ENCODE results near the gene UBE2D3. TPM values are rescaled to one million over a fixed set of nuclear protein-coding genes. Genes with fewer than 3 reads are reported as not detected.
"Not testable (repeated sequence)": the region's sequence is repeated elsewhere in the genome, so short reads cannot be mapped to it uniquely, and the experiment has no call there.

The UBE2D3 gene
- 100 to 1,000 TPM; 413 to 496 TPM for total RNA-seq

- Mint-ChIP-seq H3K36me3 (peaks cover 24 to 28% of the 10 kb centered on the region in 2 donors), H3K27ac (no peak within 1 kb of the TSS), H3K9me3 (no peaks in the 10 kb centered on the region)
- ATAC-seq: peak; percentile 51 to 64
- peak; percentile 94 to 95 for DNase-seq (ENCODE audit: low spot score in 2 of 2)
These were observed at the start of gene UBE2D3 for GRCh38 chr4:102826890-102827673. UBE2D3 (minus strand) TSS chr4:102827551; CDS start chr4:102826508, 1,043 bp downstream.

GRCh38 chr4:102871772-102872171 is 44.4 kb upstream of the UBE2D3 start:
- DNase-seq (ENCODE audit: low spot score in 2 of 2) (no peak), ATAC-seq (no peak)
- Mint-ChIP-seq H3K9me3 (peaks cover 0 to 7% of the 10 kb centered on the region in 2 donors), H3K27ac (no peak overlapping the region), H3K36me3 (peaks cover 38 to 53% of the 10 kb centered on the region in 2 donors)

GRCh38 chr4:102869569-102870197 is 42.3 kb upstream of the UBE2D3 start:
- DNase-seq (ENCODE audit: low spot score in 2 of 2): no peak

GRCh38 chr4:102868781-102869568 is 41.6 kb upstream of the UBE2D3 start, which contains the start of gene CISD2:
CISD2 (plus strand) TSS chr4:102868992; CDS start chr4:102869085, 93 bp downstream.
- H3K36me3 Mint-ChIP-seq: peaks cover 16 to 53% of the 10 kb centered on the region in 2 donors
- ATAC-seq (peak; percentile 90 to 91), DNase-seq (ENCODE audit: low spot score in 2 of 2) (peak; percentile 89 to 95)
- no peaks in the 10 kb centered on the region for H3K9me3 Mint-ChIP-seq
- peak within 1 kb of the TSS; percentile 95 to 99 for H3K27ac Mint-ChIP-seq

More at GRCh38 chr4:102869569-102870197, 42.3 kb upstream of the UBE2D3 start:
- Mint-ChIP-seq H3K36me3 (peaks cover 17 to 53% of the 10 kb centered on the region in 2 donors), H3K27ac (peak overlapping the region; percentile 95 to 99), H3K9me3 (peaks cover 0 to 1% of the 10 kb centered on the region in 2 donors)
- peak in 1 of 2 donors; percentile 19 for ATAC-seq

GRCh38 chr4:102868153-102868780 is 40.9 kb upstream of the UBE2D3 start:
- no peaks in the 10 kb centered on the region for H3K9me3 Mint-ChIP-seq
- ATAC-seq: no peak
- H3K27ac Mint-ChIP-seq: peak overlapping the region; percentile 95 to 99
- peaks cover 16 to 58% of the 10 kb centered on the region in 2 donors for H3K36me3 Mint-ChIP-seq
- peak in 1 of 2 donors; percentile 26 for DNase-seq (ENCODE audit: low spot score in 2 of 2)

GRCh38 chr4:102867278-102868152 is 40.2 kb upstream of the UBE2D3 start:
- DNase-seq (ENCODE audit: low spot score in 2 of 2): no peak
- ATAC-seq: no peak
- H3K27ac Mint-ChIP-seq: peak overlapping the region; percentile 95 to 99
- peaks cover 12 to 58% of the 10 kb centered on the region in 2 donors for H3K36me3 Mint-ChIP-seq
- peaks cover 0 to 4% of the 10 kb centered on the region in 2 donors for H3K9me3 Mint-ChIP-seq

GRCh38 chr4:102865327-102865726 is 38.0 kb upstream of the UBE2D3 start:
- not testable (repeated sequence) for DNase-seq (ENCODE audit: low spot score in 2 of 2); H3K9me3 Mint-ChIP-seq; ATAC-seq; H3K27ac Mint-ChIP-seq
- H3K36me3 Mint-ChIP-seq: peaks cover 16 to 59% of the 10 kb centered on the region in 2 donors

GRCh38 chr4:102862747-102863146 is 35.4 kb upstream of the UBE2D3 start:
- Mint-ChIP-seq H3K9me3 (peaks cover 18 to 24% of the 10 kb centered on the region in 2 donors), H3K36me3 (peaks cover 20 to 65% of the 10 kb centered on the region in 2 donors), H3K27ac (no peak overlapping the region)
- DNase-seq (ENCODE audit: low spot score in 2 of 2) (no peak), ATAC-seq (no peak)

GRCh38 chr4:102862016-102862415 is 34.7 kb upstream of the UBE2D3 start:
- no peak for ATAC-seq
- peaks cover 20 to 65% of the 10 kb centered on the region in 2 donors for H3K36me3 Mint-ChIP-seq
- H3K9me3 Mint-ChIP-seq: peaks cover 18 to 24% of the 10 kb centered on the region in 2 donors
- H3K27ac Mint-ChIP-seq: no peak overlapping the region
- no peak for DNase-seq (ENCODE audit: low spot score in 2 of 2)

- Mint-ChIP-seq H3K9me3 (peaks cover 18 to 24% of the 10 kb centered on the region in 2 donors), H3K27ac (peak overlapping the region in 1 of 2 donors; percentile 36), H3K36me3 (peaks cover 20 to 53% of the 10 kb centered on the region in 2 donors)
- ATAC-seq (no peak), DNase-seq (ENCODE audit: low spot score in 2 of 2) (no peak)
These were observed 33.4 kb upstream of the UBE2D3 start for GRCh38 chr4:102860611-102861324.

- Mint-ChIP-seq H3K27ac (no peak overlapping the region), H3K36me3 (peaks cover 20 to 40% of the 10 kb centered on the region in 2 donors), H3K9me3 (peaks cover 18 to 24% of the 10 kb centered on the region in 2 donors)
- no peak for ATAC-seq
- no peak for DNase-seq (ENCODE audit: low spot score in 2 of 2)
These were observed 31.6 kb upstream of the UBE2D3 start for GRCh38 chr4:102858828-102859464.

GRCh38 chr4:102850370-102850769 is 23.0 kb upstream of the UBE2D3 start:
- ATAC-seq: no peak
- Mint-ChIP-seq H3K27ac (no peak overlapping the region), H3K9me3 (no peaks in the 10 kb centered on the region), H3K36me3 (peaks cover 0 to 7% of the 10 kb centered on the region in 2 donors)
- DNase-seq (ENCODE audit: low spot score in 2 of 2): no peak

GRCh38 chr4:102849579-102850104 is 22.3 kb upstream of the UBE2D3 start:
- DNase-seq (ENCODE audit: low spot score in 2 of 2): no peak
- Mint-ChIP-seq H3K36me3 (peaks cover 0 to 7% of the 10 kb centered on the region in 2 donors), H3K9me3 (no peaks in the 10 kb centered on the region), H3K27ac (no peak overlapping the region)
- peak in 1 of 2 donors; percentile 88 for ATAC-seq

GRCh38 chr4:102847687-102848086 is 20.3 kb upstream of the UBE2D3 start:
- no peak overlapping the region for H3K27ac Mint-ChIP-seq
- H3K36me3 Mint-ChIP-seq: peaks cover 0 to 7% of the 10 kb centered on the region in 2 donors
- DNase-seq (ENCODE audit: low spot score in 2 of 2) (no peak), ATAC-seq (no peak)
- no peaks in the 10 kb centered on the region for H3K9me3 Mint-ChIP-seq
